Thyroid gland (tissue), 4 donors: ENCODE measurements around the gene MACROD1.

Experiments used
- POLR2A ChIP-seq, 2 donors: fragments of 450-650 bp; IDR thresholded peaks; one replicate each; pipeline ENCODE4 v1.6.1; 2017; ENCODE audit warnings: antibody characterized with exemption in 2 of 2, mild to moderate bottlenecking in 2 of 2, moderate library complexity in 1 of 2
- TF ChIP-seq, protein P1 (sequence below), 6 experiments: fragments of 200-600 bp in 3 of 6; fragments of 450-650 bp in 3 of 6; sonication (generic) in 3 of 6; IDR thresholded peaks; one replicate each; pipeline ENCODE4 v1.5.1; 2016 to 2019; ENCODE audit warnings: antibody characterized with exemption in 6 of 6, mild to moderate bottlenecking in 2 of 6, inconsistent platforms in 1 of 6, moderate library complexity in 1 of 6

DNA sequence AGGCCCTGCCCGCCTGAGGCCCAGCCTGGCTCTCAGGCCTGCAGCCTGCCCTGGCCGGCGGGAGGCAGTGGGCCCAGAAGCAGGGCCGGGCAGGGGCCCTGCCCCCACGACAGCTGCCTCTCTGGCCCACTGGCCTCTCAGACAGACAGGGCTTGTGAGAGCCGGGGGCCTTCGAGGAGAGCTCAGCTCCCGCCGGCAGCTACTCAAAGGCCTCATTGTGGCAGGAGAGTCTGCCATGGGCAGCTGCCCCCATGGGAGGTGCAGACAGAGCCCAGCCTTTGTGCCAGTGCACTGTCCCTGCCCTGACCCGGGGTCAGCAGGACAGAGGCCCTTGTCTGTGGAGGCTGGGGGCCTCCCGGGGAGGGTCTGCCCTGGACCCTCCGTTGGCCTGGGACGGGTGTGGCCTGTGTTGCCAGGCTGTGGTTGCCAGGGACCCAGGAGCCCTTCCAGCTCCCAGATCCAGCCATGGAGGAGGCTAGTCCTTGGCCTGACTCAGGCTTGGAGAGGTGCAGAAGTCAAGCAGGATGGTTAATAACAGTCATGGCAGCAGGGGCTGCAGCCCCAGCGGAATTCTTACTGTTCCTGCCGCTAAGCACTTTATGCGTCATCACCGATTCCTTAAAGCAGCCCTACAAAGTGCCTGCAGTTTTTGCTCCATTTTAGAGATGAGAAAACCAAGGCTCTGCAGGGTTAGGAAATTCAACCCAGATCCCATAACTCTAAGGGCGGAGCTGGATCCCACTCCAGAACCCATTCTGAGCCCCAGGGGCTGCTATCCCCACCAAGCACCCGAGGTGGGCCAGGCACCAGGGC, 117.7 kb downstream of the MACROD1 start:
- TF ChIP-seq, protein P1, sequence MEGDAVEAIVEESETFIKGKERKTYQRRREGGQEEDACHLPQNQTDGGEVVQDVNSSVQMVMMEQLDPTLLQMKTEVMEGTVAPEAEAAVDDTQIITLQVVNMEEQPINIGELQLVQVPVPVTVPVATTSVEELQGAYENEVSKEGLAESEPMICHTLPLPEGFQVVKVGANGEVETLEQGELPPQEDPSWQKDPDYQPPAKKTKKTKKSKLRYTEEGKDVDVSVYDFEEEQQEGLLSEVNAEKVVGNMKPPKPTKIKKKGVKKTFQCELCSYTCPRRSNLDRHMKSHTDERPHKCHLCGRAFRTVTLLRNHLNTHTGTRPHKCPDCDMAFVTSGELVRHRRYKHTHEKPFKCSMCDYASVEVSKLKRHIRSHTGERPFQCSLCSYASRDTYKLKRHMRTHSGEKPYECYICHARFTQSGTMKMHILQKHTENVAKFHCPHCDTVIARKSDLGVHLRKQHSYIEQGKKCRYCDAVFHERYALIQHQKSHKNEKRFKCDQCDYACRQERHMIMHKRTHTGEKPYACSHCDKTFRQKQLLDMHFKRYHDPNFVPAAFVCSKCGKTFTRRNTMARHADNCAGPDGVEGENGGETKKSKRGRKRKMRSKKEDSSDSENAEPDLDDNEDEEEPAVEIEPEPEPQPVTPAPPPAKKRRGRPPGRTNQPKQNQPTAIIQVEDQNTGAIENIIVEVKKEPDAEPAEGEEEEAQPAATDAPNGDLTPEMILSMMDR (IDR thresholded peaks at IDR 0.05) = no peak
- no peak for TF ChIP-seq POLR2A (IDR thresholded peaks at IDR 0.05)
